Neural cell (in vitro differentiated cells): ENCODE data around the gene ABHD17C.

Experiments
- POLR2AphosphoS5 ChIP-seq: IDR thresholded peaks from 2 replicates; pipeline ENCODE4 v1.6.1; 2012
- RAD21 ChIP-seq: fragments of 450-650 bp; conservative IDR thresholded peaks from 2 replicates; pipeline ENCODE4 v1.6.1; 2014; ENCODE audit warnings: antibody characterized with exemption, mild to moderate bottlenecking, moderate library complexity
- TF ChIP-seq, protein P1 (sequence below): fragments of 450-650 bp; IDR thresholded peaks from 2 replicates; pipeline ENCODE4 v1.5.1; 2014; ENCODE audit warnings: antibody characterized with exemption, mild to moderate bottlenecking, moderate library complexity; ENCODE audit not compliant: poor library complexity, severe bottlenecking

DNA sequence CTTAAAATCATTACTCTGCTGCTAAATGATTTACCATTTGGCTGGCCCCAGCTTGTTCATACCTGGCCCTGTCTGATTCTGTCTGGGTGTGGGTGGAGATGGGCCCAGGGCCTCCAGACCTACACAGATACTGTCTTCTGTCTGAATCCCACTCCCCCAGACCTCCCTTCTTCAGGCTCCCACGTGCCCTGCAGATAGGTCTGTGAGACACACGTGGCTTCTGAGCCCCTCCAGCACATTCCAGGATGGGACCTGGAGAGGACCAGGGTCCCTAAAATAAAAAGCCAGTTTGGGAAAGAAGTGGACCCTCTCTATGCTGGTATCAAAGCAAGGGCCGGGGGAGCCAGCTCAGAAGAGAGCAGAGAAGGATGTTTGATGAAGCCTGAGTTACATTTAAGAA, 69.4 kb downstream of the ABHD17C start:
- TF ChIP-seq, protein P1, sequence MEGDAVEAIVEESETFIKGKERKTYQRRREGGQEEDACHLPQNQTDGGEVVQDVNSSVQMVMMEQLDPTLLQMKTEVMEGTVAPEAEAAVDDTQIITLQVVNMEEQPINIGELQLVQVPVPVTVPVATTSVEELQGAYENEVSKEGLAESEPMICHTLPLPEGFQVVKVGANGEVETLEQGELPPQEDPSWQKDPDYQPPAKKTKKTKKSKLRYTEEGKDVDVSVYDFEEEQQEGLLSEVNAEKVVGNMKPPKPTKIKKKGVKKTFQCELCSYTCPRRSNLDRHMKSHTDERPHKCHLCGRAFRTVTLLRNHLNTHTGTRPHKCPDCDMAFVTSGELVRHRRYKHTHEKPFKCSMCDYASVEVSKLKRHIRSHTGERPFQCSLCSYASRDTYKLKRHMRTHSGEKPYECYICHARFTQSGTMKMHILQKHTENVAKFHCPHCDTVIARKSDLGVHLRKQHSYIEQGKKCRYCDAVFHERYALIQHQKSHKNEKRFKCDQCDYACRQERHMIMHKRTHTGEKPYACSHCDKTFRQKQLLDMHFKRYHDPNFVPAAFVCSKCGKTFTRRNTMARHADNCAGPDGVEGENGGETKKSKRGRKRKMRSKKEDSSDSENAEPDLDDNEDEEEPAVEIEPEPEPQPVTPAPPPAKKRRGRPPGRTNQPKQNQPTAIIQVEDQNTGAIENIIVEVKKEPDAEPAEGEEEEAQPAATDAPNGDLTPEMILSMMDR = no peak
- no peak for TF ChIP-seq POLR2AphosphoS5
- TF ChIP-seq RAD21 = no peak
